Measurements from ENCODE around the gene SULT1A1.
"Not testable (repeated sequence)": the region's sequence is repeated elsewhere in the genome, so short reads cannot be mapped to it uniquely, and the experiment has no call there.

DNA sequence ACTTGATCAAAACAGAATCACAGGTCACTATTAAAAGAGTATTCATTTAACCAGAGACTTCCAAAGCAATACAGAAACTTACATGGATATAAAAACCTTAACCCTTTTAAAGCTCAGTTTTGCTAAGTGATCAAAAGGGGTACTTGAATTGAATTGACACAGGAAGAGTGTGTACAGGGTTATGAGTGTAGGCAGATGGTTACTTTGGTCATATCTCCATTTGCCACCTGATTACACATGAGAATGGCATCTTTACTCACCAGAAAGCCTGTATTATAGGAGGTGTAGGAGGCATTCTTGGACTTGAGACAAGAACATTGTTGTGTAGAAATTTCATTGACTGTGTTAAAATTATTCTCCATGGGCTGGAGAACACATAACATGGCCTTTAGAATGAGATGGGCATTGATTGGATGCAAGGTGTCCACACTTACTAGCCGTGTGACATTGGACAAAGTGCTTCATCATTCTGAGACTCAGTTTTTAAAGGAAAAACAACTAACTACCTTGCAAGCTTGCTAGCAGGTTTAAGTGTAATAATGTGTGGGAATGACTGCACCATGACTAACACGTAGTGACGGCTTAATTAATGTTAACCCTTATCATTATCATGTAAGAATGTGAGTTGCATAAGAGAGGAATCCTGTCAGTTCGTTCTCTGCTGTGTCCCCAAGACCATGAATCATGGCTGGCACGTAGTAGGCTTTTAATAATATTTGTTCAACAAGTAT lies 26.4 kb upstream of the SULT1A1 start:
- TF ChIP-seq, protein P1, sequence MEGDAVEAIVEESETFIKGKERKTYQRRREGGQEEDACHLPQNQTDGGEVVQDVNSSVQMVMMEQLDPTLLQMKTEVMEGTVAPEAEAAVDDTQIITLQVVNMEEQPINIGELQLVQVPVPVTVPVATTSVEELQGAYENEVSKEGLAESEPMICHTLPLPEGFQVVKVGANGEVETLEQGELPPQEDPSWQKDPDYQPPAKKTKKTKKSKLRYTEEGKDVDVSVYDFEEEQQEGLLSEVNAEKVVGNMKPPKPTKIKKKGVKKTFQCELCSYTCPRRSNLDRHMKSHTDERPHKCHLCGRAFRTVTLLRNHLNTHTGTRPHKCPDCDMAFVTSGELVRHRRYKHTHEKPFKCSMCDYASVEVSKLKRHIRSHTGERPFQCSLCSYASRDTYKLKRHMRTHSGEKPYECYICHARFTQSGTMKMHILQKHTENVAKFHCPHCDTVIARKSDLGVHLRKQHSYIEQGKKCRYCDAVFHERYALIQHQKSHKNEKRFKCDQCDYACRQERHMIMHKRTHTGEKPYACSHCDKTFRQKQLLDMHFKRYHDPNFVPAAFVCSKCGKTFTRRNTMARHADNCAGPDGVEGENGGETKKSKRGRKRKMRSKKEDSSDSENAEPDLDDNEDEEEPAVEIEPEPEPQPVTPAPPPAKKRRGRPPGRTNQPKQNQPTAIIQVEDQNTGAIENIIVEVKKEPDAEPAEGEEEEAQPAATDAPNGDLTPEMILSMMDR (IDR thresholded peaks at IDR 0.05; ENCODE audit: insufficient read depth, low read depth, low read length): not testable (repeated sequence)
- not testable (repeated sequence) for TF ChIP-seq EZH2 (IDR thresholded peaks at IDR 0.05; ENCODE audit: insufficient read depth, low read length)
